GM21723 (cell line): ENCODE data around the gene PHF2.

Experiments used
- ATAC-seq: cut with Tn5 transposase; IDR thresholded peaks from one replicate; pipeline ENCODE4 v1.9.1; 2021; ENCODE audit warnings: mild to moderate bottlenecking, moderate library complexity; ENCODE audit not compliant: unreplicated experiment

Gene PHF2

DNA sequence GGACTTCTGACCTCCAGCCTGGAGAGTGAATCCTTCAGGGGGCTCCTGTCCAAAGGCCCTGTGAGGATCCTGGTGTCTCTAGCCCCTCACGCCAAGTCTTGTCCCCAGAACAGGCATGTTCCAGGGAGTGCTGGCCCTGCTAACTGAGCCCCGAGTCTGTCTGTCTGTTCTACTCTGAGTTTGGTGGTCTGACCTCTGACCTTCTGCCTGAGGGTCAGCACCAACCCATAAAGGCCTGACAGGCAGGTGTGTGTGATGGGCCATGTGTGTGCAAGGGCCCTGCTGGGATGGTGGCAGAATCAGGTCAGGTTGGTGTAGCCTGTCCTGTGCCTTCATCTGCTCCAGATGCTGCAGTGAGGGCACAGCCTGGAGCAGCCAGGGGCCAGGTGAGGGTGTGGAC, 46.3 kb downstream of the PHF2 start:
- no peak for ATAC-seq

DNA sequence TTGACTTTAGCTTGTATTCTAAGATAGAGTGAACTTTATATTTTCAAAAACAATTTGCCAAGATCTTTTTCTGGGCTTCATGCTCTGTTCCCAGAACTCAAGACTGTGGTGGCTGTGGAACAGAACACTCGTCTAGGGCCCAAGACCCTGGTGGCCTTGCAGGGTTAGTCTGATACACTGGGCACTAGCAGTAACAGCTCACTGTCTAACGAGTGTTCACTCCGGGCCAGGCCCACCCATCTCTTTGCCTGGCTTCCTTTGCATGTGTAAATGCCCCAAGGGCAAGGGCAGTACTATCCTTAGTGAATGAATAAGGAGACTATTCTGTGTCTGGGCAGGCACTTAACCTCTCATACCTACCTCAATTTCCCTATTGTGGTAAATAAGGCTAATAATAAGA, 47.4 kb downstream of the PHF2 start:
- no peak for ATAC-seq

- no peak for ATAC-seq
These were observed 48.0 kb downstream of the PHF2 start for GRCh38 chr9:93624431-93624834.

- ATAC-seq: no peak
These were observed 48.6 kb downstream of the PHF2 start for GRCh38 chr9:93624977-93625376.

DNA sequence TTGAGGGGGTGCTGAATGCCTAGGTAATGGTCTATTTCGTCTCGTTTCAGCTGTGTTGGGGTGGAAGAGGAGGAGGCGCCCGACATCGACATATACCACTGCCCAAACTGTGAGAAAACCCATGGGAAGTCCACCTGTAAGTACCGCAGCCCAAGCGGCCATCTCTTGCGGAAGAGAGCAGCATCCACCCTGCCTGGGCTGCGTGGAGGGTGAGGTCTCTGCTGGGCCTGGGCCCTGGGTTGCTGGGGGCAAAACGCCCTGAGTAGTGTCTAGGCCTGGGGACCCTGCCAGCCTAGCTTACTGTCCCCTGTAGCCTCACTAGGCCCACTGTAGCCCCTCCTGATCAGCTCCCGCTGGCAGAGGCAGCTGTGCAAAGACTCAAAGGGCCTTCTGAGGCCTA, 53.5 kb downstream of the PHF2 start:
- no peak for ATAC-seq

DNA sequence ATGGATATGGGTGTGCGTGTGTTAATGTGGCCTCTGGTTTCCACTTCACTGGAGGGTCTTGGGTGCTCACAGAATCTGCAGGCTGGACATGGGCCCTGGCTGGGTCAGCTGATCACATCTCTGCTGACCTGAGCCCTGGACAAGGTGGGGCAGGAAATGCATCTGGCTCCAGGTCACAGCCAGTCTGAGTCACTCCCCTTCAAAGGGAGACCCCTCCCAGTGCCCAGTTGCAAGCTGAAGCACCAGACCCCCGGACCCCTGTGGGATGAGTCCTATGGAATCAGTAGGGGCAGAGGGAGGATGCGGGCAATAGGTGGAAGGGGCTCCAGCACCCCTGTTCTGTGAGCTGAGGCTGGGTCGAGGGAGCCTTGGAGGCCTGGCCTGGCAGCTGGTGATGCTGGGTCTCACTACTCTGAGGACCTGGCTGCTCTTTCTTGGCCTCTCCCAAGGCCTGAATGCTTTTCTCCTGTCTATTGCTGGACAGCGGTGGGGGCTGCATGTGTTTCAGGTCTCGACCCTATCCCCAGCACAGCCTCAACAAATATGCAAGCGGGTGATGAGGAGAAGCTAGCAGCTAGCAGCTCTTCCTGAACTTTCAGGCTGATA, 54.5 kb downstream of the PHF2 start:
- no peak for ATAC-seq

DNA sequence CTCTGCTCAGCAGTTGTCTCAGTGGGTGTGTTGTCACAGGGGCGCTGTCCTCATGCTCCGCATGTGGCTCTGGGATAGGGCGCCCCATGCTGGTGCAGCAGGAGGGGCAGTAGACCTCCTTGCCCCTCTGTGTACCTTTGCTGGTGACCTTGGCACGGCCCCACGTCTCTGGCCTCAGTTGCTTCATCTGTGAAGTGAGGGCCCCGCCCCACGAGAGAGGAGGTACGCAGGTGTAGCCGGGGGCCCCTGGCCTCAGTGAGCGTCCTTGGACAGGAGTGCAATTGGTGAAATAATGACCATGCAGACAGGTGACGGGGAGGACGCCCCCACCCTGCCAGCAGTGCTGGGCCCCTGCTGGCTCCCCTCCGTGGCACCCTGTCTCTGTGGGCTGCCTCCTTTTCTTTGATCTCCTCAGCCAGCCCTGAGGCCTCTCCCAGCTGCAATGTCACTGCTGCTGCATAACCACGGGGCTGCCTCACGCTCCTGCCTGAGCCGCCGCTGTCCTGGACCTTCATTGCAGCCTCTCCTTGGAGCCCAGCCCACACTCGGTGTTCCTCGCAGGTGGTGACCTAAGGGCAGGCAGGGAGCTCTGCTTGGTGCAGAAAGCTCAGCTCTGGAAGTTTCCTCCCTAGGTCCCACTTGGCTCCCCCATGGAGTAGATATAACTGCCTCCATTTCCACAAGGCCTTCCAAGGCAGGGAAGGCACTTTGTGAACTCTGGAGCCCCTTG, 57.3 kb downstream of the PHF2 start:
- ATAC-seq: no peak

DNA sequence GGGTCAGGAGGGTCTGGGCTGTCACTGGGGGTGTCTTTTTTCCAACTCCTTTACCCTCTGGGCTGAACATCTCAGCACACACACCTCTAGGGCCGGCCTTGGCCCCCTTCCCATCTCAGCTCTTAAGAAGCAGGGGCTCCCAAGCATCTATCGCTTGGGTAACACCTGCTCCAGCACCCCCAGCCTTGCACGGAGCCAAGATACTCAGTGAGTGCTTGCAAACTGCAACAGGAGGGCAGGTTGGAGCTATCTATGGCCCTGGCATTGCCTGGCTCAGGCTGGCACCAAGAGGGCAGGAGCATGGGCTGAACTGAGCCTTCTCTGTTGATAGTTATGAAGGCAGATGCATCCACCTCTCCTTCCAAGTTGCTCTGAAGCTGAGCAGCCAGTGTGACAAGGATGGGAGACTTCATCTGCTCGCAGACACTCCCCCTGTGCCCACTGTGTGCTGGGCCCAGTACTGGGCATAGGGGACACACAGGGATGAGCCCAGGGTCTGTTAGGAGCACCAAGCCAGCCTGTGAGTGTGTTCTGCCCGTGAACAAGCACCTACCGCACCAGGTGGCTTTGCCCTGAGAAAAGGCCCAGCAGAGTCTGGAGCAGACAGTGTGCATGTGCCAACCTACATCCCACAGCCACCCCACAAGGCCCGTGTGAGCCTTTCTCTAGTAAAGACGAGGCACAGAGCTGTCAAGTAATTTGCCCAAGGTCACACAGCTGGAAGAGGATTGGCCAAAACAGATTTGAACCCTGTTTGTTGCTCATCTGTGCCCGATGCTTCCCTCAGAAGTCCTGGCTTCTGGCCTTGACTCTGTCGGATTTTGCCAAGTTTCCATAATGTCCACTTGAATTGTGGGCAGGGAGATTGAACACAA, 58.2 kb downstream of the PHF2 start:
- ATAC-seq: no peak

DNA sequence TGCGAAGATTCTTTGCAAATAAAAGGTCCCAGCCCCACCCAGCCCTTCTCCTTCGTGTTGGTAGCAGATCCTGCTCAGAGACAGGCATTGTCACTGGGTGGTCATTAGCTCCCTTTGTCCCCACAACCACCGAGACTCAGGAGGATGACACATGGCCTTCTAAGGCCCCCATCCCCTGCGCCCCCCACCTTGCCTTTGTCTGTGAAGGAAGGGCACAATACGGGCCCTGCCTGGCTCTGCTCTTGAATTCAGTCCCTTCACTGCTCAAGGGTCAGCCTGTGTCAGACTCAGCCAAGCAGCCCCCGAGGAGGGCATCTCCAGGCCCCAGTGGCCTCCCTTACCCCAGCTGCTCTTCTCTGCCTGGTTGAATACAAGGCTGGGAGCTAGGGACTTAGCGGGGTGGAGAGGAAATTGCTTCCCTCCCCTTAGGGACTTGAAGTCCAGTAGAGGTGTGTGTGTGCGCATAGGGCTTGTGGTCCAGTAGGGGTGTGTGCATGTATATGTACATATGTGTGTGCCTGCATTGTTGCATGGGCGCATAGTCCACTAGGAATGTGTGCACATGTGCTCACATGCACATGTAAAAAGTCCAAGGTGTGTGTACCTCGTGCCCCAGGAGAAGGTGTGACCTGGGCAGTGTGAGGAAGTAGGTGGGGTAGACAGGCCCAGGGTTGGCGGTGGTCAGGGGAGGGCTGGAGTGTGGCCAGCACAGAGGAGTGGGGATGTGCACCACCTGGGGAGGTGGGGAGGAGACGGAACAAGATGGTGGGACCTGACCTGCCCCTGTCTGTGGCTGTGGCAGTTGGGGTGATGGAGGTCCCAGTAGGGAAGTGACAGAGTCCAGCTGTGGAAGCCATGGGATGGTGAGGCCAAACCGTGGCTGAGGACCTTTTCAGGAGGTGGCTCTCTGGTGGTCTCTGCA, 59.1 kb downstream of the PHF2 start:
- no peak for ATAC-seq

- no peak for ATAC-seq
These were observed 59.8 kb downstream of the PHF2 start for GRCh38 chr9:93636172-93636661.

DNA sequence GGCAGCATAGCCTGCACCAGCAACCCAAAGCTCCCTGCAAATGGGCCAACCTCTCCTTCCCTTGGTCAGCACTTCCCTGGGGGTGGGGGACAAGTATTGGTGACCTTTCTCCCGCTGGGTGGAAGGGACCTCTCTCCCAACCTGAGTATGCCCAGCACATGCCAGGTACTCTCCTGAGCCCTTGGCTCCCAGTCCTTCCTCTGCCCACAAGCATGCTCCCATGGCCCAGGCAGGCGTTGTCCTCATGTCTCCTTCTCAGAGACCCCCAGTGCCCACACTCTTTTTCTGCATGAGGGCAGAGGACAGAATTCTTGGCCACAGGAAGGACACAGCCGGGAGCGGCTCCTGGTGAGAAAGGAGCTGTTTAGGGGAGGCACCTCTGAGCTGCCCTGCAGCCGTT, 60.3 kb downstream of the PHF2 start:
- ATAC-seq: no peak

GRCh38 chr9:93637886-93638285, 61.5 kb downstream of the PHF2 start:
- ATAC-seq: no peak

DNA sequence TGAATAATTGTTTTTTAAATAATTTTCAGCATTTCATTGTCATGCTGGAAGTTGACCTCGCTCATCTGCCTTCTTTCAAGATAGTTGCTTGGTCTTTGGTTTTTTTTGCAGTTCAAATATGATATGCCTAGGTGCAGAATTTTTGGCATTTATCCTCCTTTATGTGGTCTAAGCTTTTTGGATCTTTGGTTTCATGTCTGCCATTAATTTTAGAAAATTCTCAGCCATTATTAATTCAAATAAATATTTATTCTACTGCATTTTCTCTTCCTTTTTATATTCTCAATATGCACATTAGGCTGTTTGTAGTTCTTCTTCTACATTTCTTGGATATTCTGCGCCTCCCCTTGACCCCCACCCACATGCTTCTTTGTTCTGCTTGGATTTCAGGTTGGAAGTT, 63.6 kb downstream of the PHF2 start:
- no peak for ATAC-seq

- no peak for ATAC-seq
These were observed 66.6 kb downstream of the PHF2 start for GRCh38 chr9:93642961-93643360.

GRCh38 chr9:93644397-93645088, 68.2 kb downstream of the PHF2 start:
- no peak for ATAC-seq

GRCh38 chr9:93645149-93645889, 68.9 kb downstream of the PHF2 start:
- ATAC-seq: no peak

DNA sequence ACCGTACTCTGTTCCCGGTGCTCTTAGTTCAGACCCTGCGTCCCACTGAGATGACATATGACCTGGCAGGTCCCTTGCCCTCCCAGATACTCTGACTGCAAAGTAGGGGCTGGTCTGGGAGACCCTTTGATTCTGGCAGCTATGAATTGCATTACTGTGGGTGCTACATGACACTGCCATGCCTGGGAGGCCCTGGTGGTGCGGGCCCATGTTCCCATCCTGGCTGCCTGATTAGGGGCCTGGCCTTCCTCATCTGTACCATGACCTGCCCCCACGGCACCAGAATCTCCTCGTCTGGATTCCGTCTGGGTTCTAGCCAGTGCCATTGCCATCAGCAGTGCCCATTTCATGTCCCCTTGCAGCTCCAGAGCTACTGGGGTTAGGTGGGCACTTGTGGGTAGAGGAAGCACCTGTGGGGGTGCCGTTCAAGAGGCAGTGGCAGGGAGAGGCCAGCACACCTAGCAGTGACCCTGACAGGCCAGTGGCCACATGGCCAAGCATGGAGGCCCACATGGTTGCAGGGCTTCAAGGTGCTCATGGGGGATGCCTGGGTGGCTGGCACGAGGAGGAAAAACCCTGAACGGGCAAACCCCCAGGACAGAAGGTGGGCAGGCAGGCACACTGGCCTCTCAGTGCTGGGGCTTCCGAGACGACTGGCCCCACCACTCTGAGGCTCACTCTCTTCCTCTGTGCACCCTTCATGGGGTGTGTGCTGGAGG, 69.7 kb downstream of the PHF2 start:
- no peak for ATAC-seq

- ATAC-seq: no peak
These were observed 70.3 kb downstream of the PHF2 start for GRCh38 chr9:93646640-93647178.
